LNCAP (cell line): ENCODE results near the gene VAMP8.
A peak's percentile ranks its signal among the peaks of the same experiment; 100 is the strongest.

ENCODE experiments used
- CTCF ChIP-seq: fragments of 450-650 bp; IDR thresholded peaks from 2 replicates; pipeline ENCODE4 v1.5.1; 2017; ENCODE audit warnings: mild to moderate bottlenecking

VAMP8 gene

GRCh38 chr2:85549826-85550225 lies 27.6 kb upstream of the VAMP8 start:
- TF ChIP-seq CTCF, result no peak

- no peak for TF ChIP-seq CTCF
These were observed 26.9 kb upstream of the VAMP8 start for GRCh38 chr2:85550486-85550885.

GRCh38 chr2:85551698-85552678 lies 25.4 kb upstream of the VAMP8 start:
- TF ChIP-seq CTCF, result peak; percentile 80

GRCh38 chr2:85553184-85553583 lies 24.2 kb upstream of the VAMP8 start:
- TF ChIP-seq CTCF, result no peak

- no peak for TF ChIP-seq CTCF
These were observed 22.3 kb upstream of the VAMP8 start for GRCh38 chr2:85554980-85555612.

GRCh38 chr2:85557130-85557529 lies 20.3 kb upstream of the VAMP8 start:
- no peak for TF ChIP-seq CTCF

- TF ChIP-seq CTCF, result no peak
These were observed 19.2 kb upstream of the VAMP8 start for GRCh38 chr2:85558160-85558559.
